NCI-H2081 (cell line): ENCODE results near the gene CD79A.
"Not testable (repeated sequence)": the region's sequence is repeated elsewhere in the genome, so short reads cannot be mapped to it uniquely, and the experiment has no call there.

ENCODE experiments used
- DNase-seq, 2 experiments: peaks; one replicate each; lab custom pipeline; 2025; lab: John Stamatoyannopoulos, UW

Gene CD79A

DNA sequence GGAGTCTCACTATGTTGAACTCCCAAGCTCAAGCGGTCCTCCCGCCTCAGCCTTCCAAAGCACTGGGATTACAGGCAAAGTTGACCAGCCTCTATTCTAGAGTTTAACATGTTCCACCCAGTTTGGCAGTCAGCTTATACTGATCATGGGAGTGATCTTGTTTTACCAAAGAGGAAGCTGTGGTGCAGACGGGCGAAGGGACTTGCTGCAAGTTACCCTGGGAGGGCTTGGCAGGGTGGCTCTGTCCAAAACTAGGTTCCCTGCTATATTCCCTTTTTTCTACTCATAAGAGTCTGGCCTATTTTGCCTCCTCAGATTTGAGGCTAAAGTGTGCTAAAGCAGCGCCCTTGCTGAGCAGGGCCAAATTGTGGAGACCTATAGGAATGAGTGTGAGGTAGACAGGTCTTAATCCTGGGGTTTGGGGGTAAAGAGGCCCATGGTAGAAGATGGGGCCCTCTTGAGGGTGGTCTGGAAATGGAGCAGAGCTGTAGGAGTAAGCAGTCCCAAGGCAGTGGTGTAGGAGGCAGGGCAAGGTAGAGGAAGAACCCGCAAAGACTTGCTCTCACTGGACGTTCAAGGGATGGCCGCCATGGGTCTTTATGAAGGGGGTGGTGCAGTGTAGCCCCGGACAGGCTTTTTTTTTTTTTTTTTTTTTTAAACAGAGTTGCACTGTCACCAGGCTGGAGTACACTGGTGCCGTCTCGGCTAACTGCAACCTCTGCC, 13.7 kb upstream of the CD79A start:
- DNase-seq: no peak

DNA sequence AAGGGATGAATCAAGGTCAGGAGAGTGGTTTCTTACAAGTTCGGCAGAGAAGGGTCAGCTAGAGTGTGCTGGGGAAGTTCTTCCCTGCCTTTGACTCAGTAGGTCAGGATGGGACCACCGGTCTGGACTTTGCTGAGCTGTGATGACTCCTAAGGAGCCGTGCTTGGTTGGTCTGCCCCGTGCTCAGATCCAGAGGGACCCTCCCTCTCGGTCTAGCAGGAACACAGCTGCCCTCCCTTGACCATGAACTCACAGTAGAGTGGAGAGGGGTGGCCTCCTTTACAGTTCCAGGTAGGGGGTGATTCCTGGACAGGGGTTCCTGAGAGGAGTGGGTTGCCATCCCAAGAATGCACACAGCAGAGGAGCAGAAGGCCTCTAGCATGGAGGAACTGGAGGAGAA, 12.7 kb upstream of the CD79A start:
- no peak for DNase-seq

DNA sequence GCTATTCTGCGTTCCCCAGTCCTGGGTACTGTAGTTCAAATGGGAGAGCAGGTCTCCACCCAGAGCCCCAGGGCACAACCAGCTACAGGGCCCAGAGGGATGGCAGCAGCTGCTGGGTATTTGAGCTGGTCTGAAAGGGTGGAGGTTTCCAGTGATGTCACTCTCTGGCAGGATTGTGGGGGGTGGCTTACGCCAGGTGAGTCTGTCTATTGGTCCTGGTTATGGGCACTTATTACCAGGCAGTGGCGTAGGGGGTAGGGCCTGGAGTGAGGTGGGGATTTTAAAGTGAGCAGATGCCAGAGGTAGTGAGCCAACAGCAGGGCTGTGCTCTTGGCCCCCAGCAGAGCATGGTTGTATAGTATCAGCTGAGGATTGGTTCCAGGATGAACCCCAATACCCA, 10.8 kb upstream of the CD79A start:
- no peak for DNase-seq

DNA sequence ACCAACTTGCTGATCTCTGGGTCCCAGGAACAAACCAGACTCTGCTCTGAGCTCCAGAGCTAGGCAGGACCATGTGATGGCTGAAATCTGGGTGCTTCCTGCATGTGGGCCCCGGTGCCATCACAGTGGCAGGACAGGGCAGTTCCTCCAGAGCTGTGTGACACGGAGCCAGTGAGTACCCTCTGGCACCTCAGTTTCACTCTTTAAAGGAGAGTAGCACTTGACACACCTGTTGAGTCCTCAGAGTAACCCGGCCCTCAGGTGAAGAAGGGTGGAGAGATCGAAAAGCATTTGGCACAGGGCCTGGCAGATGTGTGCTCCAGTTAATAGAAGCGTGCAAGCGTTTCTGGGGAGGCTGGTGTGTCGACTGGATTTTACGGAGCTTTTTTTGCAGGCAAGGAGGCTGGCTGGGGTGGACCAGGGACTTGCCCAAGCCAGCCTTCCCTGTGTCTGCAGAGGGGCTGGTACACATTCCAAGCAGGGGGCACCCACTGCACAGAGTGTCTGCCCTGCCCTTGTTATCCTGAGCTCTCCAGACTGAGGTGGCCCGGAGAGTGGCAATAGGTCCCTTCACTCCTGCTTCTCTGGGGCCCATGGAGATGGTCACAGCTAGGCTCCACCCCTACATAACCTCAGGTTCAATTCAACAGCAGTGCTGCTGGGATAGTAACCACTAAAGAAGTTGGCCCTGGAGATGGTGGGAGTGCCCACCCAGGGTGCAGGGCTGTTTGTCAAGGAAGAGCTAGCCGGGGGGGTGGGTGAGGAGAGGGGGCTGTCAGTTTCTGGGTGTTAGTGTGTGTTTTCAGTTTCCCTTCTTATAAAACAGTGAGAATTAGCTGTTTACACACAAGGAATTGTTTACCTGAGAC, 8.7 kb upstream of the CD79A start:
- DNase-seq: no peak

DNA sequence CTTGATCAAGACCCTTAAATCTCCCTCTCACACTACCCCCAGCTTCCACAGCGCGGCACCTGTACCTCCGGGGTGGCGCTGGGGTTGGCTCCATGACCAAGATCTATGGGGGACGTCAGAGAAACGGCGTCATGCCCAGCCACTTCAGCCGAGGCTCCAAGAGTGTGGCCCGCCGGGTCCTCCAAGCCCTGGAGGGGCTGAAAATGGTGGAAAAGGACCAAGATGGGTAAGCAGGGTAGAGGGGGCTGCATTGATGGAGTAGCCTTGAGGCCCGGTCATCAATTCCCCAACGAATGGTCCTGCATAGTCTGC, 8.1 kb upstream of the CD79A start:
- DNase-seq: no peak

DNA sequence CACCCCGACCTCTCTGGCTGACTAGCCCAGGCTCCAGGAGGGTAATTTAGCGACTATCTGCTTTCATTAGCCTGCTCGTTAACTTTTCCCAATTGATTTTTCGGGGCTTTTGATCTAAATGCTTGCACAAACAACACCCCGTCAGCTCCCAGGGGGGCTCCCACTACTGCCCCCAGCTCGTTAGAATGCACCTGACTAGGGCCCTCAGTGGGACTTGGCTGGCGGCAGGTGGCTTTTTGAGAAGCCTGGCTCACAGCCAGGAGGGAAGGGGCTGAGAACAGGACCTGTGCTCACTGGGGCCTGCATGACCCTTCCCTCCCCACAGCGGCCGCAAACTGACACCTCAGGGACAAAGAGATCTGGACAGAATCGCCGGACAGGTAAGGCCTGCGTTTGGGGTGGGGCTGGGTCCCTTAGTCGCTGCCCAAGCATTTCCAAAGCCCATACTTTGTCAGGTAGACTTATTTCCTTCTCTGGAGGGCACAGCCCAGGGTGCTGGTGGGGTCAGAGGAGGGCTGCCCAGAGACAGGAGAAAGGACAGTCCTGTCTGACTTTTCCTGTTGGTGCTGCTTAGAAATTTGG, 7.6 kb upstream of the CD79A start:
- DNase-seq: no peak

DNA sequence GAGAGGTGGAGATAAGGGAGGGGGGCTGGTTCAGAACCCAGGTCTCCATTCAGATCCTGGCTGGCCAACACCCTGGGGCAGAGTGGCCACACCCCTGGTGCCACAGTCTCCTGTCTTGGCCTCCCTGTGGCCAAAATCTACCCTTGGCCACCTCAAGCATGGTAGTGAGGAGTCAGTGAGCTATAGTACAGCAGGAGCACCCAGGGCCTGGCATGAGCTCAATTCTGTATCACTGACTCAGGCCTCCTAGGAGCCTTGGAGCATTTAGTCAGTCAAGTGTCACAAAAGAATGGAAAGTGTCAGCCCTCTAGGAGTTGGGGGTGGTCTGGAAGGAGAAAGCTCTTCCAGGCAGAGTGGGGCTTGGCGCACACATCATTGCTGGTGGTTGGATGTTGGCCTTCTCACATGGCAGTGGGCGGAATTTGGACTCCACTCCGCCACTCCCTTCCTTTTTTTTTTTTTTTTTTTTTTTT, 6.6 kb upstream of the CD79A start:
- no peak for DNase-seq

DNA sequence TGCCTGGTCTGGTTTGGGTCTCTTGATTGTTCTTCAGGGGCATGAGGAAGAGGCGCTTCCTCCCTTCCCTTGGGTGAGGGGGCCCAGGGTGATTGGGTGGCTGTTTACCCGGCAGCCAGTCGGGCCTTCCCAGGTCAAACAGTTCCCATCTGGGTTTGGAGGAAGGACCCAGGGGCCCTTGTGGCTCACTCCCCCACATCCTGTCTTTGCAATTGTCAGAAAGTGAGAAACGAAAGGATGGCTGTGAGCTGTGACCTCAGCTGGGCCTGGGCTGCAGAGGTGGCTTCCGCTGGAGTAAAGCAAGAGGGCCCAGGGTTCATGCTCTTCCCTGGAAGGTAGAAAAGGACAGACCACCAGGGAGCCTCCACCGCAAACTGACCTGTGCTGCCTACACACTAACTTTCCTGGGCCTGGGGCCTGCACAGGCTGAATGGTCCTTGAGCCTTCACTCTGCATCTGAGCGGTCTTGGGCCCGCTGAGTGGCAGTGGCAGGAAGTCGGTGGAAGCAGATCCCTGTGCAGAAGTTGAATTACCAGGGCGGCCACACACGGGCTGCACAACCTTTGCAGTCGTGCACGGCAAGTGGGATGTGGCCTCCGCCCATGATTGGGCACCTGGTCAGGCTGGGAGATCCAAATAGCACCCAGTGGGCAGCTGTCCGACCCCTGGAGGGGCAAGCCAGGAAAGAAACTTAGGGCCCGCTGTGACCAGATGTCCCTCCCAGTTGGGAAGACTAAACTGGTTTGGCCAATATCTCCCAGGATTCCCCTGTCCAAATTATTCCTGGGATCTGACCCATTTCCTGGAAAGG, 5.3 kb upstream of the CD79A start:
- DNase-seq: no peak

DNA sequence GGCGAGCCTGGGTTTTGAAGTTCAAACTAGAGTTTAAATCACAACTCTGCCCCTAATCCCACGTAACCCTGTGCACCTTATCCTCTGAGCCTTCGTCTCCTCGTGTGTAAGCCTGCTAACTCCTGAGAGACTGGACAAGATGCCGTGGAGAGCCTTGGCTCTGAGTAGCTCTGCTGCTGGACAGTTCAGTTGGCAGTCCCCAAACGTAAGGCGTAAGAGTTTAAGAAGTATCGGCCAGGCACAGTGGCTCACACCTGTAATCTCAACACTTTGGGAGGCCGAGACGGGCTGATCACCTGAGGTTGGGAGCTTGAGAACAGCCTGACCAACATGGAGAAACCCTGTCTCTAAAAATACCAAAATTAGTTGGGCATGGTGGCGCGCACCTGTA, 4.7 kb upstream of the CD79A start:
- DNase-seq: no peak

DNA sequence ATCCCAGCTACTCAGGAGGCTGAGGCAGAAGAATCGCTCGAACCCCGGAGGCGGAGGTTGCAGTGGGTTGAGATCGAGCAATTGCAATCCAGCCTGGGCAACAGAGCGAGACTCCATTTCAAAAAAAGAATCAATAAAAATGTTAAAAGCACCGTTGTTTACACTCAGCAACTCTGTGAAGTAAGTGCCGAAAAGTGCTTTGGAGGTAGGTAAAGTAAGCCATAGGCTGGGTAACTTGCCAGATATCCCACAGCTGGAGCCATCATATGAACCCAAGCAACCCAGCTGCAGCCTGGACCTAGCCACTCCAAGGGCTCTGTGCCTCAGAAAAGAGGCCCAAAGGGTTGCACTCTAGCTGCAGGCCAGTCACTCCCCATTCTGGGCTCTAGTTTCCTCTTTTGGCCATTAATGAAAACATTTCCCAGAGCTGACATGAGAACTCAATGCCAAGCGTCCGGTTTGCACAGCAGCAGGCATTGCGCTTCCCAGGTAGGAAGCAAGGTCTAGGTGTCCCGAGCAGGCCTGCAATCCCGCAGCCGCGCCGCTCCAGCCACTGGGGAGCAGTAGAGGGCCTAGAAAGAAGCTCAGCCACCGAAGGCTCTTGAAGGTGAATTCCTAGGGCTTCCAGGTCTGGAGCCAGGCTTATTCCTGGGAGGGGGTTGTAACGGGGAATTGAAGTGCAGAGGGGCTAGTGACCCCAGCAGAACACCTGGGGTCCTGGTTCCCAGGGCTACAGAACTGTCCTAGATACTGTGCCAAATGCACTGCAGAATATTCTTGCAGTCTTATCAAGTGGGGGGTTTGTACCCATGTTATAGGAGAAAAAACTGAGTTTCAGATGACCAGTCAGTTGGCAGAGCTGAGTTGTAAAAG, 4.1 kb upstream of the CD79A start:
- peak; percentile 67 for DNase-seq

DNA sequence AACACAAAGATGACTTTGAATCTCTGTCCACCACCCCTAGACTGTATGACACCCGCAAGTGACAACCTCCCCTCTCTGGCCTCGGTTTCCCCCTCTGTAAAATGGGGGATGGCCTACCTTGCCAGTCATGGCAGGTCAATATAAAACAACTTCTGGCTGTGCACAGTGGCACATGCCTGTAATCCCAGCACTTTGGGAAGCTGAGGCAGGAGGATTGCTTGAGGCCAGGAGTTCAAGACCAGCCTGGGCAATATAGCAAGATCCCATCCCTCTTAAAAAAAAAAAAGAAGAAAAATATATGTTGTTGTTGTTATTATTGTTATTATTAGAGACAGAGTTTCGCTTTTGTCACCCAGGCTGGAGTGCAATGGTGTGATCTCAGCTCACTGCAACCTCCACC, 1.1 kb upstream of the CD79A start:
- DNase-seq: not testable (repeated sequence)

DNA sequence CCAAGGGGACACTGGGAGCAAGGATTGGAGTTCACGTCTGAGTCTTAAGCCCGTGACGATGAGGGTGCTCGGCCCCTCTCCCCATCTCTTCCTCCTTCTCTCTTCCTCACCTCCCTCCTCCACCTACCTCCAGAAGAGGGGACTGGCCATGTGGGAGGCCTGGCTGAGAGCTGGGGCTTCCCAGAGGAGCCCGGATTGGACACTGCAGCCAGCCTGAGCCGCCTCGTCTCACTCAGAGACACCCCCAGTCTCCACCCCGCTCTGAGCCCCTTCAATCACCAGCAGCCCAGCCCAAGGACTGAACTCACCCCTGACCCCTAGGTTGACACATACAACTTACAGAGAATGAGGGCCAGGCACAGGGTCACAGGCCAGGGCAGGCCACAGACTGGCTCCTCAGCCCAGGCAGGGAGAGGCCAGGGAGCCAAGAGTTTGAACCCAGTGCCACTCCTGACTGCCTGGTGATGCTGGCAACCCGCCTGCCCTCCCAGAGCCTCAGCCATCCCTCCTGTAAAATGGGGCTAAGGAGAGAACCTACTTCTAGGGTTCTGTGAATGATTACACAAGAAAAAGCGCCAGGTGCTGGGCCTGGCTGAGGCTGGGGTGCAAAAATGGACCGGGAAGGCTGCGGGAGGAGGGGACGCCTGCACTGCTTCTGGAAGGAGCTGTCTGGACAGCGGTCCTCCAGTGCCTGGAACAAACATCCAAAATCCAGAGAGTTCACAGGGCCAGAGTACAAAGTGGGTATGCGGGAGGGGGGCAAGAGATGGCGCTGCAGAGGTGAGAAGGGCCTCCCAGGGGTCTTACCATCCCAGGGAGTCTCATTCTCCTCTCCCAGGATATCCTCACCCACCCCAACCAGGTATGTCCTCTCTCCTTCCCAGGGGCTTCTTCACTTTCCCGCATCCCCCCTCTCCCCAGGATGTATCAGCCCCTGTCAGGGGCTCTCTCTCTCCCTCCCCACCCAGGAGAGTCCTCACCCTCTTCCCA, 1.1 kb downstream of the CD79A start:
- DNase-seq: no peak

DNA sequence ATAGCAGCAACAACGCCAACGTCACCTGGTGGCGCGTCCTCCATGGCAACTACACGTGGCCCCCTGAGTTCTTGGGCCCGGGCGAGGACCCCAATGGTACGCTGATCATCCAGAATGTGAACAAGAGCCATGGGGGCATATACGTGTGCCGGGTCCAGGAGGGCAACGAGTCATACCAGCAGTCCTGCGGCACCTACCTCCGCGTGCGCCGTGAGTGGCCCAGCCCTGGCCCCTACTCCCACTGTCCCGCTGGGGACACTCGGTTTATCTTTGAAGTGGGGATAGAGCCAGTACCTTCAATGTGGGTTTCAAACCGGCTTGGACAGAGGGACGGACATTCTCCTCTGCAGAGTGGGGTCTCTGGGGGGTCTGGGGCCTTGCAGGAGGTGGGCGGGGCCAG, 2.0 kb downstream of the CD79A start:
- no peak for DNase-seq

DNA sequence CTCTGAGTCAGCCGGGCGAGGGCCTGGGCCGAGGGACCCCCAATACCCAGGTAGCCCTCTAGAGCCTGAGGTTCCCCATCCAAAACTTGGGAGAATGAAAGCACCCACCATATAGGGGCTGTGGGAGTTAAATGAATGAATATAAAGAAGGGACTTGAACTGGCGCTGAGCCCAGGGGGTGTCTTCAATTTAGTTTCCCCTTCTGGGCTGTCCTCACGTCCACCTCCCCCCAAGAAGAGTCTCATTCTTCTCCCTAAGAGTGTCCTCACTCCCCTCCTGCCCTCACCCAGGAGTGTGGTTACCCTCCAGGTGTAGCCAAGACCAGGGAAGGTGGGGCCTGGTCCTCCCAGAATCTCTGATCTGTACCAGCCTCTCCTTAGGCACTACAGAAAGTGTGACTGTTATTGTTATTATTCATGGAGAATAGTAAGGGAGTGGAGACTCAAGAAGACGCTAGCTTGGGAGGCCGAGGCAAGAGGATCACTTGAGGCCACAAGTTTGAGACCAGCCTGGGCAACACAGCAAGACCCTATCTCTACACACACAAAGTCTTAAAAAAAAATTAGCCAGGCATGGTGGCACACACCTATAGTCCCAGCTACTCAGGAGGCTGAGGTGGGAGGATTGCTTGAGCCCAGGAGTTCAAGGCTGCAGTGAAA, 2.7 kb downstream of the CD79A start:
- no peak for DNase-seq

DNA sequence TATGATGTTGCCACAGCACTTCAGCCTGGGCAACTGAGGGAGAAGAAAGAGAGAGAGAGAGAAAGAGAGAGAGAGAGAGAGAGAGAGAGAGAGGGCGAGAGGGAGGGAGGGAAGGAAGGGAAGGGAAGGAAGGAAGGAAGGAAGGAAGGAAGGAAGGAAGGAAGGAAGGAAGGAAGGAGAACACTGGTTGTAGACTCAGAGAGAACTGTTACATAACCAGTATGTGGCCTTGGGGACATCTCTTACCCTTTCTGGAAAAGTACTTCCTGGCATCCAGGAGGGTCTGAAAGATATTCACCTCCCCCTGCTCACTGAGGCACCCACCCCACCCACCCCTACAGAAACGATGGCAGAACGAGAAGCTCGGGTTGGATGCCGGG, 3.2 kb downstream of the CD79A start:
- DNase-seq: no peak

DNA sequence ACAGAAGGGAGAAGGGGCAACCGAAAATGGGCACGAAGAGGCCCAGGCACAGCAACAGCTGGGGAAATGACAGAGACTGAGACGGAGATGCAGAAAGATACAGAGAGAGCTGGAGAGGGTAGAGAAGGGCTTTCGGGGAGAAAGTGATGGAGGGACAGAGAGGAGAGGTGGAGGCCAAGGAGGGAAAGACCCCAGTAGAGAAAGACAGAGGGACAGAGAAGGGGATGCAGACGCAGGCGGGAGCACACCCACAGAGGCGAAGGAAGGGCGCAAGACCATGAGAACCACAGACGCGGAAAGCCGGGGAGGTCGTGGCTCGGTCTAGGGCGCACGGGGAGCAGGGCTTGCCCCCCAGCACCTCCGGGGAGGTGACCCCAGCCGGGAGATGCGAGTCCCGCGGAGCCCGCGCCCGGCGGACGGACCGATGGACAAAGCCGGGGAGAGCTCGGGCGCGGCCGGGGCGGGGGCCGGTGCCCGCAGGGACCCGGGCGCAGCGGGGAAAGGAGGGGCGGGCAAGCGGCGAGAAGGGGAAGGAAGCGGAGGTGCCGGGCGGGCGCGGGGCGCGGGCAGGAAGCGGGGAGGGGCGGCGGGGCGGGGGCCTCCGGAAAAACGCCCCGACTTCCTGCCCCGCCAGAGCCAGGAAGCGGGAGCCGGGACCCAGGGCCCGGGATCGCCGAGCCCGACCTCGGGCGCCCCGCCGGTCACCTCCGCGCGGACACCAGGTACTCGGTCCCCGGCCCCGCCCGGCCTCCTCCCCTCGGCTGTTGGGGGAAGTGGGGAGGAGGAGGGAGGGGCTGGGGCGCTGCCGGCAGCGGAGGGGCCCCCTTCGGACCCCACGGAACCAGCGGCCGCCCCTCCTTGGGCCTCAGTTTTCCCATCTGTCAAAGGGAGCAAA, 5.7 kb downstream of the CD79A start, which contains the start of gene ARHGEF1:
Gene ARHGEF1 (plus strand): TSS at position 617 of the 895 bp plus-strand sequence. CDS start 4,899 bp downstream, outside the sequence.
- DNase-seq: peak; percentile 19 to 39

DNA sequence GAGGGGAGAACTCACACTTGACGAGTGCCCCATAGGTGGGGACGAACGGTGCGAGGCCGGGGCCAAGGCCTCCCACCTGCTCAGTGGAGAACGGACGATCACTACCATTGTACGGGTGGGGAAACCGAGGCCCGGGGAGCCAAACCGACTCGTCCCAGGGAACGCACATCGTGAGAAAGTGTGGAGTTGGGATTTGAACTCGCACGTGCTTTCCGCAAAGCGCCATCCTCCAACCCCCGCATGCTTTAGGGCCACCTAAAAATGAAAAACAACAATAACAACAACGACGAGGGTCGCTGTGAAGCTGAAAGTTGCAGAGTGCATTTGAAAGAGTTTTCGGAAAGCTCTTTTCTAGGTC, 6.4 kb downstream of the CD79A start:
- DNase-seq: no peak
